CD4-positive, alpha-beta T cell treated with Interleukin-21 for 1 hour (primary cell): Measurements from ENCODE around the gene C1orf50.
"Not testable (repeated sequence)": the region's sequence is repeated elsewhere in the genome, so short reads cannot be mapped to it uniquely, and the experiment has no call there.

Source experiments
- DNase-seq: peaks from one replicate; pipeline ENCODE4 v3.0.0-alpha.2; 2020

Gene C1orf50

GRCh38 chr1:42740851-42741580 is 26.0 kb upstream of the C1orf50 start:
- no peak for DNase-seq

GRCh38 chr1:42741706-42742105 is 25.3 kb upstream of the C1orf50 start:
- no peak for DNase-seq

DNA sequence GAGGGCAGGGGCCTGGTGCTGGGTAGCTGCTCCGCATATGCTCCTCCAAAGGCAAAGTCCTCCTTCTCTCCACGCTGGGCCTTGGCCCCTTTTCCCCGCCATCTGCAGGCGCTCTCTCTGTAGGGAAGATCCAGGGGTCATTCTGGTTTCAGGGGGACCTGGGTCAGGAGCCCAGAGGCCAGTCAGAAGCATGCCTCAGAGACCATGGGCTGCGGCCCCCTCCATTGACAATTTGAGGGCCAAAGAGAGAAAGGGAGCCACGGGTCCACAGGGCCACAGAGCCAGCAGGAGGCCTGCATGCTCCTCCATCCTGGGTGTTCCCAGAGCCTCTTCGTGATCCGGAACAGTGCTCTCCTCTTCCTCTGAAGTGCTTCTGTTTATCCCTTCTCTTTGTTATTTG is 24.9 kb upstream of the C1orf50 start:
- no peak for DNase-seq

DNA sequence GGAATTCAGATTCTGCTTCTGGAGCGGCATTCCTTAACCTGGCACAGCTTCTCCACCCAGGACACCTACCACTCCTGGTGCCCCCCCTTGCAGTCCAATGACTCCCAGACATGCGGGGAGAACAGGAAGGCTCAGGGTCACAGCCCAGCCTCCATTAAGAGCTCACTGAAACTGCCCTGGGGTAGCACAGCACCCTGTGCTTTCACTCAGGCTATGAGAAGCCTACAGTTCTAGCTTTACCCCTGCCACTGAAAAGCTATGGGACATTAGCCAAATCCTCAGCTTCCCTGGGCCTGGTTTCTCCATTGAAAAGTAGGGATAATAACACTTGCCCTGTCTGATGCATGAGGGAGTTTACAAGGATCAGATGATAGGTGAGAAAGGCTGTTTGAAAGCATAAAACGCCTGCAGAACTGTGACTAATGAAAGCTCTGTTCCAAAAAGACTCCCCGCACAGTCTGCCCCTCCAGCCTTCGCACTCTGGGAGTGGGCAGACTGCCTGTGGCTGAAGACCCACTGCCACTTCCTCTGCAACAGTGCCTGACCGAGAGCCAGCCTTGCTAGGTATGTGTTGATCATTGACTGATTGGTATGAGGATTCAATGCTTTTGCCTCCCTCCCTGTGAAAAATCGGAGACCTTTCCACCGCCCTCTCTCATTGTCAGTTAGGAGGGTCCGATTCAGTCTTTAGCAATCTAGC is 24.3 kb upstream of the C1orf50 start:
- DNase-seq: no peak

GRCh38 chr1:42743317-42744147 is 23.5 kb upstream of the C1orf50 start:
- DNase-seq: no peak

DNA sequence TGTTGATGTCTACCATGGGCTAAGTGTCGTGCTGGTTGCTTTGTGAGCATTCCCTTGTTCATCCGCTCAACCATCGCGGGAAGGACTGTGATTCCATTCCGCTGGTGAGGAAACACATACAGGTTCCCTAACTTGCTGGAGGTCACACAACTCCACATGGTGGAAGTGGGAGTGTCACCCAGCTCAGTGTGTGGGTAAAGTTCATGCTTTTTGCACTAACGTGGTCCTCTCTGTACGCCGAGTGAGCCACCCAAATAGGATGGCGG is 23.0 kb upstream of the C1orf50 start:
- DNase-seq: no peak

- DNase-seq: no peak
Observed at GRCh38 chr1:42745851-42746250, 21.2 kb upstream of the C1orf50 start.

- DNase-seq: no peak
Observed at GRCh38 chr1:42746436-42747105, 20.5 kb upstream of the C1orf50 start.

DNA sequence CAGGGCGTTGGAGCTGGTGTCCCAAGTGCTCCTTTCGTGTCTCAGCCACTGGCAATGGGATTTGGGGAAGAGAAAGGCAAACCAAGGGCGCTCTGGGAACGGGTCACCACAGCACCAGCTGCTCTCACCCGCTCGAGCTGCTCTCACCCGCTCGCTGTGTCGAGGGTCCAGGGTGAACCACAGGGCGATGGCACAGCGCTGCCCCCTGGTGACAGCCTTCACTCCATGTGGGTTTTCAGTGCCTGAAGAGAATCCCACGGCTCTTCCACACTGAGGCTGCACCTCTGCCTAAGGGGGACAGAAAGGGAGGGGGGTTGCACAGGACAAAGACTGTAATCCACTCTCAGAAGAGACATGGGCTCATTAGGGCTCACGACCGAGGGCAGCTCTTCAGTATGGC is 19.9 kb upstream of the C1orf50 start:
- peak; percentile 45 for DNase-seq

DNA sequence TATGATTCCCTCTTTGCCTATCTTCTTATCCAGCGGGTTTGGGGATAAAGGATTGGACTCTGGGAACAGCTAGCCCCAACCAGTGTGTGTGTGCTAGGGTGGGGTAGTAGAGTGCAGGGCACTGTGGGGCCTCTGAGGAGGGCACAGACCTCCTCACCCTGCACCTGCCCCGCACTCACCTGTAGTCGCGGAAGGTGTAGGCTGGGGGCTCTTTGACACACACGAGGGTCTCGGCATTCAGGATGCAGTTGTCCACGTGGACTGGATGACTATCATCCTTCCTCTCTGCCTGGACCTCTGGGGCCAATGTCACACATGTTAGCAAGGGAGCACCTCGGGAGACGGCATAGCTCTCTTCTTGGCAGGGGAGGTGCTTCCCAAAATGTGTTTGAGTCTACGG is 19.0 kb upstream of the C1orf50 start:
- DNase-seq: no peak

- DNase-seq: no peak
Observed at GRCh38 chr1:42748461-42749410, 18.3 kb upstream of the C1orf50 start.

- no peak for DNase-seq
Observed at GRCh38 chr1:42750041-42750440, 17.0 kb upstream of the C1orf50 start.

DNA sequence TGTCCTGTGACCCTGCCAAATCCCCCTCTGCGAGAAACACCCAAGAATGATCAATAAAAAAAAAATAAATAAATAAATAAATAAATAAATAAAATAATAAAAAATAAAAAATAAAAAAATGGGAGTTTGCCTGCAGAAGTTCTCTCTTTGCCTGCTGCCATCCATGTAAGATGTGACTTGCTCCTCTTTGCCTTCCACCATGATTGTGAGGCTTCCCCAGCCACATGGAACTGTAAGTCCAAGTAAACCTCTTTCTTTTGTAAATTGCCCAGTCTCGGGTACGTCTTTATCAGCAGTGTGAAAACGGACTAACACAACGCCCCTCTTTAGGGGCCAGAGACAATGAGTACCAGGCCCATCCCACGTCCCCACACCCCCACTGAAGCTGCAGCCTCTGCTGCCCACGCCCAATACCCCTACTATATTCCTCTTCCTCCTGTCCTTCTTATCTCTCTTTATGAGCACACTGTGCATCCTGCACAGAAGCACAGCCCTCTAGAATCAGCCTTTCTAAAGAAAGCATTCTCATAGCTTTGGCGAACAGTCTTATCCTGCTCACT is 15.5 kb upstream of the C1orf50 start:
- not testable (repeated sequence) for DNase-seq

- DNase-seq: no peak
Observed at GRCh38 chr1:42752284-42752683, 14.8 kb upstream of the C1orf50 start.

GRCh38 chr1:42753070-42753469 is 14.0 kb upstream of the C1orf50 start:
- no peak for DNase-seq

DNA sequence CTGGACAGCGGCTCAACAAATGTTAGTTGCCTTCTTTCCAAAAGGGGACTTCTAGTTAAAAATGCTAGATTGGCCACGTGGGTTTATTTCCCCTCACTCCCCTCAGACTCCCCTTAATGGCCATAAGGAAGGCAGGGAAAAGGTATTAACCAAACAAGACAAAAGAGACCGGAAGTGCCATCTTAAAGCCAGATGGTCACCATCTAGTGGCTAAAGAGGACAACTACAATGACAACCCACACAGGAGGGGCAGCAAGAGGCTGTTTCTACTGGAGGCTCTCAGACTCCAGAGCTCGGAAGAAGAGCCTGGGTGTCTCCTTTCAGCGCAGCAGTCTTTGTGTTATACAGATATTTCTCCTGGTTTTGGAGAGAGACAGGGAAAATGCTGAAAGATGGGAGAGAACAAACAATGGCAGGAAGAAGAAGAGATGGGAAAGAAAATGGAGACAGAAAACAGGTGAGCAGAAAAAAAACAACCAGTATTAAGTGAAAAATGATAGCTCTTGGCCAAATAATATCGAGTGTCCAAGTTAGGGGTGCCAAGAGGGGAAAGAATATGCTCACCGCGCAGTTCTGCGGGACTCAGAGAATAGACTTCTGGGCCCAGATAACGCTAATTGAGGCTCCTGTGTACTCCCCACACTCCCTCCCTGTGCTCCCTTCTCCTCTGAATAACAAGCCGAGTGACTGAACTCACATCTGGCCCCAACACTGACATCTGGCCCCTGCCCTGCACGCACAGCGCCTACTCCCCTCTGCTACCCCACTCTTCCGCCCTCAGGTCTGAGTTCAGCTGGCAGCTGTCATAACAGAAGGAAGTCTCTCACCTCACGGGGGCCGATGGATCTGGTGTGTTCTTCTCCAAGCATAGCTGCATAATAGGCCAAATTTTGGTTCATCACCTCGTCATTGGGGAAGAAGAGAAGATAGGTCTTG is 9.8 kb upstream of the C1orf50 start:
- DNase-seq: peak; percentile 48

DNA sequence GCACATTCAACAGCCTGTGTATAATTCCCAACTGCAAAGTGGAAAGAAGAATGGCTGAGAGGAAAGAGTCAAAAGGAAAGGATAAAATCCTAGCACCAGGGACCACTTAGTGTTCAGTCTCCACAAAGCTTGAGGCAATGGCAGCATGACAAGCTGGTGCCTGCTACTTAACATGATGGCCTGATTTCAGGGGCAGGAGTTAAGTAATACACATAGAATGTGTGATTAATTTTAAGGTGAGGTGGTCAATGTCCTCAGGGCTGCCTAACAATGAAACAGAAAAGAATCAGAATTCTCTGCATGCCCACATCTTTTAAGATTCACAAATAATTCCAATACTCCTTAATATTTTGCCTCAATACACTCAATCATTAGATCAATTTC is 9.2 kb upstream of the C1orf50 start:
- no peak for DNase-seq

- no peak for DNase-seq
Observed at GRCh38 chr1:42758641-42759040, 8.4 kb upstream of the C1orf50 start.

GRCh38 chr1:42759114-42759513 is 7.9 kb upstream of the C1orf50 start:
- DNase-seq: no peak

DNA sequence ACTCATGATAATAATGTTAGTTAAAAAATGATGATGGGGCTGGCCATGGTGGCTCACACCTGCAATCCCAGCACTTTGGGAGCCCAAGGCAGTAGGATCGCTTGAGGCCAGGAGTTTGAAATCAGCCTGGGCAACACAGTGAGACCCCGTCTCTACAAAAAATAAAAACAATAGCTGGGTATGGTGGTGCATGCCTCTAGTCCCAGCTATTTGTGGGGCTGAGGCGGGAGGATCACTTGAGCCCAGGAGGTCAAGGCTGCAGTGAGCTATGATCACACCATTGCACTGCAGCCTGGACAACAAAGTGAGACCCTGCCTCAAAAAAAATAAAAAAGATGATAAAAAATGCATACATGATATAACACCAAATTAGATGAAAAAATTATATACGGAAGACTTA is 5.5 kb upstream of the C1orf50 start:
- no peak for DNase-seq

DNA sequence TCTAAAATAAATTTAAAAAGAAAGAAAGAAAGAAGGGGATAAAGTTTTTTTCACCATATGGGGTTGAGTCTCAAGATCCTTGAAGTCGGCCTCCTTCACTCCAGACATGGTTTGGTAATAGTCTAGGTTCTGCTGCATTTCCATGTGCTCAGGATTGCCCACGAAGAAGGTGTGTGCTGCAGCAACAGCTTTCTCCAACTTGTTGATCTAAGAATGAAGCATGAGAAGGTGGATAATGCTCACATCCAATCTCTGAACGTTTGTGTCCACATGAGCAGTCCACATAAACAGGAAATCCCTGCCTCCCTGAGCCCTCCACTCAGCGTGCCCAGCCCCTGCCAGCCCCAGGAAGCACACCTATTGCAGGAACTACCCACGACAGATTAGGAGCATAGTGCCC is 4.8 kb upstream of the C1orf50 start:
- DNase-seq: no peak
